K562 (cell line): ENCODE data around the gene TBX1. TPM values are rescaled to one million over a fixed set of nuclear protein-coding genes. Genes with fewer than 3 reads are reported as not detected.

Source experiments
- ATF6 ChIP-seq: sonication (generic); formaldehyde crosslinking; IDR thresholded peaks from 2 replicates; pipeline ENCODE4 v1.4.0; 2020; ENCODE audit warnings: mild to moderate bottlenecking, missing genetic modification reagents
- BCOR ChIP-seq: fragments of 450-650 bp; IDR thresholded peaks from 2 replicates; pipeline ENCODE4 v1.6.1; 2016
- BRF1 ChIP-seq: IDR thresholded peaks from 3 replicates; pipeline ENCODE4 v1.6.1; 2011; ENCODE audit warnings: borderline replicate concordance, mild to moderate bottlenecking; ENCODE audit not compliant: insufficient read length; ENCODE audit errors: extremely low read depth
- CEBPB ChIP-seq: fragments of 450-650 bp; IDR thresholded peaks from 2 replicates; pipeline ENCODE4 v1.6.1; 2016; ENCODE audit warnings: missing genetic modification characterization, missing compliant biosample characterization
- CHD1 ChIP-seq: fragments of 200-600 bp; sonication (generic); IDR thresholded peaks from one replicate; pipeline ENCODE4 v1.6.1; 2012; ENCODE audit warnings: mild to moderate bottlenecking, moderate library complexity, low read length, inconsistent platforms
- COPS2 ChIP-seq: fragments of 450-650 bp; conservative IDR thresholded peaks from 2 replicates; pipeline ENCODE4 v1.6.1; 2016; ENCODE audit warnings: mild to moderate bottlenecking, moderate library complexity
- CREBBP ChIP-seq: IDR thresholded peaks from one replicate; pipeline ENCODE4 v1.6.1; 2012; ENCODE audit warnings: low read depth, mild to moderate bottlenecking, control low read depth, inconsistent platforms, low read length
- HDAC6 ChIP-seq: IDR thresholded peaks from 2 replicates; pipeline ENCODE4 v1.6.1; 2012; ENCODE audit warnings: low read depth, mild to moderate bottlenecking, control low read depth, inconsistent platforms, low read length, moderate library complexity
- HES1 ChIP-seq: fragments of 450-650 bp; IDR thresholded peaks from 2 replicates; pipeline ENCODE4 v1.6.1; 2016; ENCODE audit warnings: low read depth, mild to moderate bottlenecking, moderate library complexity
- HNRNPUL1 ChIP-seq: fragments of 200-400 bp; formaldehyde crosslinking; IDR thresholded peaks from 2 replicates; pipeline ENCODE4 v1.6.1; 2017; ENCODE audit warnings: low read length
- MCM5 ChIP-seq: fragments of 450-650 bp; IDR thresholded peaks from 2 replicates; pipeline ENCODE4 v1.6.1; 2016; ENCODE audit warnings: low read depth
- MECOM ChIP-seq: fragments of 250-450 bp; sonication (Bioruptor Pico); IDR thresholded peaks from 2 replicates; pipeline ENCODE4 v1.8.0; 2022; ENCODE audit warnings: inconsistent platforms
- MEIS2 ChIP-seq: fragments of 450-650 bp; IDR thresholded peaks from 2 replicates; pipeline ENCODE4 v1.6.1; 2014; ENCODE audit warnings: mild to moderate bottlenecking; ENCODE audit not compliant: partially characterized antibody
- NFE2L1 ChIP-seq: fragments of 450-650 bp; IDR thresholded peaks from 2 replicates; pipeline ENCODE4 v1.6.1; 2016; ENCODE audit warnings: missing genetic modification characterization, low read depth, mild to moderate bottlenecking, missing compliant biosample characterization, moderate library complexity, borderline replicate concordance
- NR4A1 ChIP-seq, 2 experiments: fragments of 250-450 bp in 1 of 2; fragments of 450-650 bp in 1 of 2; sonication (Bioruptor Pico) in 1 of 2; IDR thresholded peaks; 2 replicates each; pipeline versions ENCODE4 v1.4.0 to v1.6.1; 2016 to 2020; ENCODE audit warnings: mild to moderate bottlenecking in 2 of 2, missing compliant biosample characterization in 1 of 2, missing genetic modification characterization in 1 of 2, moderate library complexity in 1 of 2
- RBBP5 ChIP-seq: fragments of 200-600 bp; sonication (generic); IDR thresholded peaks from 2 replicates; pipeline ENCODE4 v1.6.1; 2012; ENCODE audit warnings: borderline replicate concordance, mild to moderate bottlenecking, low read length, control low read depth, inconsistent platforms; ENCODE audit not compliant: insufficient read depth, poor library complexity, severe bottlenecking
- RBFOX2 ChIP-seq: fragments of 200-400 bp; formaldehyde crosslinking; IDR thresholded peaks from 2 replicates; pipeline ENCODE4 v1.6.1; 2017; ENCODE audit warnings: low read depth, mild to moderate bottlenecking, low read length, moderate library complexity
- STAT5A ChIP-seq: IDR thresholded peaks from 2 replicates; pipeline ENCODE4 v1.6.1; 2012; ENCODE audit warnings: low read length, inconsistent platforms, borderline replicate concordance
- THAP12 ChIP-seq: fragments of 250-450 bp; sonication (Bioruptor Pico); IDR thresholded peaks from 2 replicates; pipeline ENCODE4 v1.9.0; 2021; ENCODE audit warnings: mild to moderate bottlenecking, inconsistent platforms
- ZNF354B ChIP-seq: fragments of 250-450 bp; sonication (Bioruptor Pico); IDR thresholded peaks from 2 replicates; pipeline ENCODE4 v1.4.0; 2020
- ZNF583 ChIP-seq: fragments of 250-450 bp; sonication (Bioruptor Pico); IDR thresholded peaks from 2 replicates; pipeline ENCODE4 v1.4.0; 2020
- polyA plus RNA-seq, 8 experiments: library from polyadenylated mRNA; depleted of rRNA in 4 of 8; stranded (reverse) in 5 of 8; unstranded in 3 of 8; fragments of >200 nt; fragmentation: Nextera tagmentation in 2 of 8; fragmentation: Illumina TruSeq in 1 of 8; extraction: Ambion mirVana in 2 of 8; extraction: Trizol in 1 of 8; gene quantifications; 2 replicates each; pipeline versions ENCODE4 v1.2.1 to v1.2.3, GENCODE V29; 2011 to 2014; ENCODE audit warnings: inconsistent platforms in 1 of 8, missing spikeins in 1 of 8
- total RNA-seq, 7 experiments: library from RNA; depleted of rRNA in 6 of 7; stranded (reverse); fragments of >200 nt in 6 of 7; fragmentation: Illumina TruSeq in 2 of 7; extraction: Trizol in 2 of 7; gene quantifications; 2 replicates each; pipeline versions ENCODE4 v1.2.1 to v1.2.3, GENCODE V29; 2011 to 2021; ENCODE audit warnings: low replicate concordance in 1 of 7
- TF ChIP-seq, protein P1 (sequence below): fragments of 450-650 bp; formaldehyde crosslinking; conservative IDR thresholded peaks from 2 replicates; pipeline ENCODE4 v1.4.0; 2022; ENCODE audit warnings: mild to moderate bottlenecking, missing genetic modification characterization

TBX1 gene
- total and polyA plus RNA-seq, 9 of the 15 experiments (the other 6 are each of a cell fraction or from before 2014, with no cell fraction given), result 0.07 to 35.0 (median 3.9) TPM

GRCh38 chr22:19730655-19731360, 29.8 kb upstream of the TBX1 start (continued):
- TF ChIP-seq, protein P1, sequence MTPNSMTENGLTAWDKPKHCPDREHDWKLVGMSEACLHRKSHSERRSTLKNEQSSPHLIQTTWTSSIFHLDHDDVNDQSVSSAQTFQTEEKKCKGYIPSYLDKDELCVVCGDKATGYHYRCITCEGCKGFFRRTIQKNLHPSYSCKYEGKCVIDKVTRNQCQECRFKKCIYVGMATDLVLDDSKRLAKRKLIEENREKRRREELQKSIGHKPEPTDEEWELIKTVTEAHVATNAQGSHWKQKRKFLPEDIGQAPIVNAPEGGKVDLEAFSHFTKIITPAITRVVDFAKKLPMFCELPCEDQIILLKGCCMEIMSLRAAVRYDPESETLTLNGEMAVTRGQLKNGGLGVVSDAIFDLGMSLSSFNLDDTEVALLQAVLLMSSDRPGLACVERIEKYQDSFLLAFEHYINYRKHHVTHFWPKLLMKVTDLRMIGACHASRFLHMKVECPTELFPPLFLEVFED, result peak; percentile 85; the same call in 1 of the 2 replicates
- TF ChIP-seq COPS2 (no peak), HNRNPUL1 (no peak), MCM5 (no peak), CHD1 (peak; percentile 44), HDAC6 (0 out of 2 replicates have a peak, but pooled peaks have one; percentile 61), BRF1 (no peak), MEIS2 (no peak), HES1 (no peak), ZNF354B (CRISPR knock-in tag) (no peak), CEBPB (tag) (no peak), STAT5A (no peak), THAP12 (CRISPR knock-in tag) (peak; percentile 90), ATF6 (CRISPR knock-in tag) (no peak), NR4A1 (CRISPR knock-in tag; IDR thresholded peaks at IDR 0.05) (peak; percentile 94), NR4A1 (tag; IDR thresholded peaks at IDR 0.05) (peak; percentile 81), RBBP5 (peak; percentile 54), ZNF583 (no peak; the same call in 1 of the 2 replicates), CREBBP (no peak), MECOM (no peak), RBFOX2 (peak; percentile 83), BCOR (peak; percentile 95), NFE2L1 (tag) (no peak)
